HepG2 (cell line): Measurements from ENCODE around the gene CPT1B.

Experiments
- CTCF ChIP-seq: sonication (generic); formaldehyde crosslinking; IDR thresholded peaks from 2 replicates; pipeline ENCODE4 v1.5.0; 2020; ENCODE audit warnings: mild to moderate bottlenecking, missing genetic modification reagents, moderate library complexity
- ELF4 ChIP-seq: sonication (generic); formaldehyde crosslinking; IDR thresholded peaks from 2 replicates; pipeline ENCODE4 v1.5.0; 2020; ENCODE audit warnings: missing genetic modification reagents, mild to moderate bottlenecking, moderate library complexity, borderline replicate concordance
- EZH2 ChIP-seq: conservative IDR thresholded peaks from 2 replicates; pipeline ENCODE4 v1.6.1; 2012; ENCODE audit warnings: mild to moderate bottlenecking, low read depth, low read length, moderate library complexity
- HDAC1 ChIP-seq: sonication (generic); formaldehyde crosslinking; IDR thresholded peaks from 2 replicates; pipeline ENCODE4 v1.5.1; 2020; ENCODE audit warnings: mild to moderate bottlenecking, missing genetic modification reagents
- IKZF4 ChIP-seq: sonication (generic); formaldehyde crosslinking; IDR thresholded peaks from 2 replicates; pipeline ENCODE4 v1.5.1; 2020; ENCODE audit warnings: borderline replicate concordance, mild to moderate bottlenecking, low read depth, missing genetic modification reagents; ENCODE audit errors: not compliant biosample characterization
- NR1H2 ChIP-seq: sonication (generic); formaldehyde crosslinking; IDR thresholded peaks from 2 replicates; pipeline ENCODE4 v1.8.1; 2022; ENCODE audit warnings: low read depth, missing genetic modification reagents, borderline replicate concordance
- TAF1 ChIP-seq: sonication (generic); formaldehyde crosslinking; IDR thresholded peaks from 2 replicates; pipeline ENCODE4 v1.4.0; 2020; ENCODE audit warnings: missing genetic modification reagents
- ZFP1 ChIP-seq: IDR thresholded peaks from 2 replicates; pipeline ENCODE4 v1.6.1; 2016

DNA sequence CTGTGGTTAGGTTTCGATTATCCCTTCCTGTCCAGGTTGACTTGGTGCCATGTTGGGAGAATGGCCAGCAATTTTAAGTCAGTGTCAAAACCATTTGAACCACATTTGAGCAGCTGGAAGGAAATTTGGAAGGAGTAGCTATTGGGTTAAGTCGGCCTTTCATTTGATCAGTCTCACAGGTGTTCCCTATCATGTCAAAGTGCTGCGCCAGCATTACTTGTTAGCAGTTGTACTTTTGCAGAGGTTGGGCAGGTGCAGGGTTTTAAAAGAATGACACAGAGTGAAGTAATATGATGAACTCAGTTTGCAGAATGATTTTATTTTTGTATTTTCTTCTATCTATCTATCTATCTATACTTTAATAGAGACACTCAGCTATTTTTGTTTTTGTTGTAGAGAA lies 42.0 kb downstream of the CPT1B start:
- TF ChIP-seq TAF1 (CRISPR knock-in tag) (no peak), HDAC1 (CRISPR knock-in tag) (no peak), IKZF4 (CRISPR knock-in tag) (no peak), ZFP1 (CRISPR knock-in tag) (no peak), NR1H2 (CRISPR knock-in tag) (no peak), CTCF (no peak), ELF4 (CRISPR knock-in tag) (no peak), EZH2 (no peak)
